Left hindlimb (tissue), 1 donor: Measurements from ENCODE around the gene ZNF121.

Experiments used
- DNase-seq: peaks from one replicate; pipeline ENCODE4 v3.0.0-alpha.2; 2018

ZNF121 gene

GRCh38 chr19:9538183-9539058, 45.9 kb downstream of the ZNF121 start, which contains the start of gene ZNF426:
Gene ZNF426, minus strand, starts transcription at chr19:9538645. Its CDS starts 2,413 bp downstream, at chr19:9536232.
- DNase-seq = peak; percentile 94

GRCh38 chr19:9535934-9536333, 48.4 kb downstream of the ZNF121 start:
- no peak for DNase-seq

- DNase-seq = no peak
These were observed 52.4 kb downstream of the ZNF121 start for GRCh38 chr19:9531933-9532332.

- no peak for DNase-seq
These were observed 55.5 kb downstream of the ZNF121 start for GRCh38 chr19:9528757-9529336.

GRCh38 chr19:9523885-9524474, 60.3 kb downstream of the ZNF121 start:
- no peak for DNase-seq
